Cardiac septum (tissue), 1 donor: ENCODE results near the gene GDF7. TPM values are rescaled to one million over a fixed set of nuclear protein-coding genes. Genes with fewer than 3 reads are reported as not detected.
A peak's percentile ranks its signal among the peaks of the same experiment; 100 is the strongest.

Experiments used
- DNase-seq: peaks from one replicate; pipeline ENCODE4 v3.0.0-alpha.2; 2020; ENCODE audit warnings: low spot score
- intact Hi-C: fragments of 100-400 bp; cut with DNase I; formaldehyde crosslinking; loops from one replicate; pipeline ENCODE4 v1.14.0; 2022
- total RNA-seq: library from RNA; stranded (reverse); fragmentation: NEBNext Ultra II Directional; extraction: Animal tissue kit (Norgen Biotek cat#: 25700); gene quantifications from one replicate; pipeline ENCODE4 v1.2.1, GENCODE V29; 2021
- donor health status: DM: no; HTN: no; CAD: no.

Gene GDF7
- total RNA-seq, 1 donor from 2014 or later, result 0.94 TPM

DNA sequence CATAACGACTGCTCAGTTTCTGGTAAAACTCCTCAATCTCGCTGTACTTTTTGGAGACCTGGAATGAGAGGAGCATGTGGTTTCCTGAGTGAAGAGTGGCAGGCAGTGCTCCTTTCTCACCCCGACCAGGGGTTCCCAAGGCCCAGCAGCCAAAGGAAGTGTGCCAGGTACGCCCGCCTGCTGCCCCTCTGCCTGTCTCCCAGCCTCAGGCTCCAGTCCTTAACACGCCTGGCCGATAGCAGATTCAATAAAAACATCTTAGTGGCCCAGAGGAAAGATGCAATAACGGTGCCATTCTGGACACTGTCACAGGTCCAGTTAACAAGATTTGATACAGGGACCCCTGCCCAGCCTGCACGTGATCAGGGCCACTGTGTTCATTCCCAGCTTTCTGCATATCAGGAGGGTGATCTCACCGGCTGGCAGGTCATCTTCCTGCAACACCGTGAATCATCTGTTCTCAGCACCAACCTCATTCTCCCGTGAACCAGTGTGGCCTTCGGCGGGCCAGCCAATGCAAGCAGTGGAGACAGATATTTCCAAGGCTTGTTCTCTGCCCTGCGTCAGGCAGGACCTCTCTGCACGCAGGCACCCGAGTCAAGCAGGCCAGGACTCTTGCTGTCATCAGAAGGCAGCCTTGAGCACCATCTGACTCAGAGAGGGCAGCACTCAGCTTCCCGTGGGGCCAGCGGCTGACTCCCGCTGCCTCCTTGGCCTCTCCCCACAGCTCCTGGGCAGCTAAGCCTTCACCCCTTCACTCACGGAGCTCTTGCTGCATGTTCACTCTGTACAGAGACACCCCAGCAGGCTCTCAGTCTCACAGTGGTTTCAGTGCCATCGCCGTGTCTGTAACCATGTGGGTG is 25.6 kb upstream of the GDF7 start:
- DNase-seq, result no peak
- intact Hi-C loops, result no loop called here

DNA sequence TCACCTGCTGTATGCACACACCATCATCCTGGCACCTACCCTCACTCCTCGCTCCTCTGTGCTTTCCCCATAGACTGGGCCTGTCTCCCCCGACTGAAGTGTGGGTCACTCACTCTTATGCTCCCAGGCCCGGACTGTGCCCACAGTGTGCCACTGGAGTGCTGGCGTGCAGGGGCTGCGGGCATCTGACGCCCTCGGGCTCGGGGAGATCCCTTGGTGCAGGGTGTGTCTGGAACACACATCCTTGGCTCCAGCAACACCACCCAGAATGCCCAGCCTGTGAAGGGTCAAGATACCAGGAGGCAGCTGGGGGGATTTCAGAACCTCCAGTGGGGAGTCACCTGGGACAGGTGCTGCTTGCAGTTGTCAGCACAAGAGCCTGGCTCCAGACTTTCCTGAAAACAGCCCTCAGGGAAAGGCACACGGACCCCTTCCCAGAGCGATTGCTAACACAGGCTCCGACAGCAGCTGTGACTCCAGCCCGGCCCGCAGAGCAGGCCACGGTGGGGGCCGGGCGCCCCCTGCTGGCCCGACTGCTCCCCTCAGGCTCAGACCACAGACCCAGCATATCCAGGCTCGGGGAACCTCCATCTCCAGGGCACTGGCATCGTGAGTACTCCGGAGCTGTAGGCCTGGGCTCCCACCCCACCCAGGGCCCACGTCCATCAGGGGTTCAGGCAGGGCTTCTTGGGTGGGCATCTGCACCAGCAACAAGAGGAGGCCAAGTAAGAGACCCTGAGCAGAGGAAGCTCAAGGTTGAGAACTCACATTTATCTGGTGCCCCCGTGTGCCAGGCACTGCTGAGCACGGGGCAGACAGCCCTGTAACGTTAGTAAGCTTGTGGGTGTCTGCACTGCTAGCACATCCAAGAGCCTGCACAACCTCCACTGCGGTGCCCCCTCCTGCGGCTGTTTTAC is 24.6 kb upstream of the GDF7 start:
- intact Hi-C loops, result loop anchor here (2.0 kb wide), 1 partner anchor 264 kb away; no protein-coding TSS in a partner anchor
- no peak for DNase-seq

DNA sequence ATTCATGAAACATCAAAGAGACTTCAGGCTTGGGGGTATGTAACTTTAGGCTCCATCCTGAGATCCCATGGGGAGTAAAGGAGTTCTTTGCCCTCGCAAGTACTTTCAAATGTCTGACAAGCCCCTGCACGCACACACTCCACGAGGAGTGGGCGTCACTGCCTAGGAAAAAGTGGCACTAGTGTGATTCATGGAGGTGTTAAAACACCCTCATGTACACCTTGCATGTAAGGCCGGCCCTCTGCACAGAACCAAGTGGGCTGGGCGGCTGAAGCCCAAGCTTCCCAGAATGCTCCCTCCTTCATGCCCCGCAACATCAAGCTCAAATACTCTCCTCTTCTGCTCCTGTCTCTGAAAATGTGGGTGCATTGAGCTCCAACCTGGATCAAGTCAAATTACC is 23.9 kb upstream of the GDF7 start:
- no peak for DNase-seq
- intact Hi-C loops, result loop anchor here (2.0 kb wide), 1 partner anchor 264 kb away; no protein-coding TSS in a partner anchor

DNA sequence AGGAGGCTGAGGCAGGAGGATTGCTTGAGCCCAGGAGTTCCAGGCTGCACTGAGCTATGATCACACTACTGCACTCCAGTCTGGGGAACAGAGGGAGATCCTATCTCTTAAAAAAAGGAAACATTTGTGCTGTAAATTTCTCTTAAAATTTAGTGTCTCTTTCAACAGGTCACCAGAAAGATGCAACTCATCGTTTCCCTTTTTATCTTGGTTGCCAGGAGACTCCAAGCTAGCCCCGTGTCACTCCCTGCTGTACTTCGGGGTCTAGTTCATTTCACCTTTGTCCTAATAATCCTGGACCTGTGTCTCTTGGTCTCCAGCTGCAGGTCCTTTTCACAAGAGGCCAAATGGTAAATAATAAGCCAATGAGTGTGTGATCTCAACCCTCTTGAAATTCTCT is 23.1 kb upstream of the GDF7 start:
- intact Hi-C loops, result loop anchor here (2.0 kb wide), 1 partner anchor 265 kb away; no protein-coding TSS in a partner anchor
- no peak for DNase-seq

DNA sequence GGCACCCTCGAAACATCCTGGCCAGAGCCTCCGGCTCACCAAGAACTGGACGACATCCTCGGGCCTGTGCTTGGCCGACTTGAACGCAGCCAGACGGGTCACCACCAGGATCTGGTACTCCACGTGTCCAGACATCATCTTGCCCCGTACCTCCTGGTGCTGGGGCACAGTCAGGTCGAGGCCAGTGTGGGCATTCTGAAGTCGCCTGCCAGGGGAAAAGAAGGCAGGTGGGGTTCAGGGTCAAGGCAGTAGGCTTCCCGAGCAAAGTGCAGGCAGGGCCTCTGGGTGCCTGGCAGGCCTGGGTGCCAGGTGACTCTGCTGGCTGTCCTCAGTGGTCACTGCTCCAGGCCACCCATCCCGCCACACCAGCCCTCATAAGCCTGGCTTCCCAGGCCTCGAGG is 21.6 kb upstream of the GDF7 start:
- intact Hi-C loops, result no loop called here
- no peak for DNase-seq

GRCh38 chr2:20645761-20646160 is 21.2 kb upstream of the GDF7 start:
- intact Hi-C loops, result no loop called here

GRCh38 chr2:20646446-20646845 is 20.5 kb upstream of the GDF7 start:
- intact Hi-C loops, result no loop called here
- DNase-seq, result no peak

More at GRCh38 chr2:20645761-20646160, 21.2 kb upstream of the GDF7 start:
- no peak for DNase-seq

GRCh38 chr2:20647211-20647610 is 19.7 kb upstream of the GDF7 start:
- intact Hi-C loops, result no loop called here
- DNase-seq, result no peak

DNA sequence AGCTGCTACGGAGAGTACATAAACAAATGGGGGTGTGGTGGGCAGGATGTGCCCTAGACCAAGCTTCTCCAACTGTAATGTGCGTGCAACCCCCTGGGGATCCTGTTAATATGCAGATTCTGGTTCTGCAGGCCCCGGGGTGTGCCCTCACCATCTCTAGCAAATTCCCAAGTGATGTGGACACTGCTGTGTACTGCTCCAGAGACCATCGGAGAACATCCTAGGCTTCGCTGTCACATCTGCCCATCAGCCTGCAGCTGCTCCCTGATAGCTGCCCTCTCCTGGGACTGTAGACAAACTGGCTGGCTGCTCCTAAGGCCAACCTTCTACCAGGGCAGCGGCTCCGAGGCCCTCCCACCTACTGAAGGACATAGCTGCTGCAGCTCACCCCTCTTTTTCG is 19.2 kb upstream of the GDF7 start:
- DNase-seq, result no peak
- intact Hi-C loops, result no loop called here

DNA sequence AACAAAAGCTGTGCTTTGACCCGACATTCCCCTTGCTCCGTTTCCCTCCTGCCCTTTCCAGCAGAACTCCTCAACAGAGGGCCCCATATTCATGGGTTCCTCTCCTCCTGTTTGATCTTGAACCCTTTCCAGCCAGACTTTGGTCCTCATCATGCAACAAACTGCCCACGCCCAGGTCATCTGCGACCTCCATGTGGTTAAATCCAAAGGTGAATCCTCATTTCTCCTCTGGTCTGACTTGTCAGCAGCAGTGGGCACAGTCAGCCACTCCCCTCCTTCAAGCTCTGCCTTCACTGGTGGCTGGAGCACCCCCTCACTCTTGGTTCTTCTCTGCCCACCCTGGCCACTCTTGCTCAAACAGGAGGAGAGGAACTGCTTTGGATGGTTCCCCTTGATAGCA is 18.7 kb upstream of the GDF7 start:
- no peak for DNase-seq
- intact Hi-C loops, result no loop called here

DNA sequence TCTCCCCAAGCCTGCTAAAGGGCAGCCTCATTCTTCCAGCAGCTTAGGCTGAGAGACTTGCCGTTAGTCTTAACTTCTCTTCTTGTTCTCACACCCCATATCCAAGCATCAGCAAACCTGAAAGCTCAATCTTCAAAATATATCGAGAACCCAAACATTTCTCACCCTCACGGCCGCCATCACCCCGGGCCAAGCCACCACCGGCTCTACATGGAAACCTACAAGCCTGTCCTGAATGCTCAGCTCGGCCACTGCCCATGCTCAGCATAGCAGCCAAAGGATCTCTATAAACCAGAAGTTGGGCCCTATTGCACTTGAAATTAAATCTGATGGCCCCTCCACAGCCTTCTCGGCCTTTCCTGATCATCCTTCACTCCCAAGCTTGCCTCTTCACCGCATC is 18.1 kb upstream of the GDF7 start:
- intact Hi-C loops, result no loop called here
- no peak for DNase-seq

DNA sequence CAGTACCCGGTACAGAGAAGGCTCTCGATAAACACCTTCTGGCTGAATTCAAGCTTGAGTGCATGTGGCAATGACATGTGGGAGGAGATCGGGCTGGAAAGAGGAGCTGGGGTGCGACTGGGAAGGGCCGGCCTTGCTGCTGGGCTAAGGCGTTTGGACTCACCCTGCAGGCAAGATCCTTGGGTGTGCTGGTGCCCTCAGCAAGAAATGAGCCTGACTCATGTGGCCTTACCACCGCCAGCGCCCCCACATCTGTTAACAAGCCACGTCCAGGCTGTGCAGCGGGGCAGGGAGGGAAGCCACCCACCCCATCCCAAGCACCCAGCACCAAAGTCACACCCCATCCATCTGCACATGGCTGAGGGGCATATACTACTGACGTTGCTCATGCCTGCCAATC is 17.4 kb upstream of the GDF7 start:
- no peak for DNase-seq
- intact Hi-C loops, result no loop called here

DNA sequence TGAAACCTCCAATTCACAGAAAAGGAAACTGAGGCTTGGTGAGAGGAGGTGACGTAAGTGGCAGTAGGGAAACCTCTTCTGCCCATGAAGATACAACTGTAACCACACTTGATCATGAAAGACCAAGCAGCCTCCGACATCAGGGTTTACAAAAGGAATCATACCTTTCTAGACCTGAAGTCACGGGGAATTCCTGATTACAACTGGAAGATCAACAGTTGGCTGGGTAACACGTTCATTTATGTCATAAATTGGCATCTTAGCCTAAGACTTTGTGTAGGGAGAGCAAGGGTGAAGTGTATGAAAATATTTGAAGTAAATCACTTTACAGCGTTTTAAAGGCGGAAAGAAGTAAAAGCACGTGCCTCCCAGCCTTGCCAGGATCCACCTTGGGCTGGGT is 17.0 kb upstream of the GDF7 start:
- no peak for DNase-seq
- intact Hi-C loops, result no loop called here

DNA sequence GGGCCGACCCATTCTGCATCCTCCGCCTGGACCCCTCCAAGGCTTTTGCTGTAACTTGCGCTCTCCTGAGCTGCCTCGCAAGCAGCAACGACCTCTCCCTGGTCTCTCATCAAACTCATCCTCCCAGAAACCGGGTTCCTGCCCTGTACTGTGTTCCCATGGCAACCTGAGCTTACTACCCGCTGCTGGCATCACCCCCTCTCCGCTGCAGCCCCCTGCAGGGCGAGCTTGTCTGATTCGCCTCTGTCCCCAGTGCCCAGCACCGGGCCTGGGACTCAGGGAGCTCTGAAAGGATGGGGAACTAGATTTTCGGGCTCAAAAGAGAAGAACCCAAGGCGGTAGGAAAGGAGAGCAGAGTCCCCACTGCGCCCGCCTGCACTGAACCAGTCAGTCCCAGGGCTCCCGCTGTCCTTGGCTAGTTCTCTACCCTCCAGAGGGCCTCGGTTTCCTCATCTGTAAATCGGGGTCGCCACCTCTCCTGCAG is 16.5 kb upstream of the GDF7 start:
- no peak for DNase-seq
- intact Hi-C loops, result no loop called here

- intact Hi-C loops, result no loop called here
- DNase-seq, result peak; percentile 95
Observed at GRCh38 chr2:20650877-20651730, 15.8 kb upstream of the GDF7 start, which contains the start of gene HS1BP3. Gene HS1BP3, minus strand, starts transcription at chr2:20651098. Its CDS starts 35 bp downstream, at chr2:20651063.

GRCh38 chr2:20651731-20652099 is 15.2 kb upstream of the GDF7 start:
- intact Hi-C loops, result no loop called here
- no peak for DNase-seq

DNA sequence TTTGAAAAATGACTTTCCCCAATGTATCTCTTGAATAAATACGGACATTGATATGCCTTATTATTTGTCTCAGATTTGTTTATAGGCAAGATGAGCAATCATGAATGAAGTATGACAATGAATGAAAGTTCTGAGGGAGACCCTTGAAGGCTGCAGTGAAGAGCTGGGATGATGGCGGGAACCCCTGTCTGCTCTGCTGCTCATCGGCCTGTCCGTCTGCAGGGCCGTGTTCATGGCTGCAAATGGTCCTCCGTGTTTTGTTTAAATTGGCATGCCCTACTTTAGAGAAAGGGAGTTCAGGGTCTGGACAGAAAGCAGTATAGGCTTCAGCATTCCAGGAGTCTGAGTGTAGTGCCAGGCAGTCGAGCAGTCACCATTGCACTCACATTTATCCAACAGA is 14.8 kb upstream of the GDF7 start:
- no peak for DNase-seq
- intact Hi-C loops, result no loop called here

DNA sequence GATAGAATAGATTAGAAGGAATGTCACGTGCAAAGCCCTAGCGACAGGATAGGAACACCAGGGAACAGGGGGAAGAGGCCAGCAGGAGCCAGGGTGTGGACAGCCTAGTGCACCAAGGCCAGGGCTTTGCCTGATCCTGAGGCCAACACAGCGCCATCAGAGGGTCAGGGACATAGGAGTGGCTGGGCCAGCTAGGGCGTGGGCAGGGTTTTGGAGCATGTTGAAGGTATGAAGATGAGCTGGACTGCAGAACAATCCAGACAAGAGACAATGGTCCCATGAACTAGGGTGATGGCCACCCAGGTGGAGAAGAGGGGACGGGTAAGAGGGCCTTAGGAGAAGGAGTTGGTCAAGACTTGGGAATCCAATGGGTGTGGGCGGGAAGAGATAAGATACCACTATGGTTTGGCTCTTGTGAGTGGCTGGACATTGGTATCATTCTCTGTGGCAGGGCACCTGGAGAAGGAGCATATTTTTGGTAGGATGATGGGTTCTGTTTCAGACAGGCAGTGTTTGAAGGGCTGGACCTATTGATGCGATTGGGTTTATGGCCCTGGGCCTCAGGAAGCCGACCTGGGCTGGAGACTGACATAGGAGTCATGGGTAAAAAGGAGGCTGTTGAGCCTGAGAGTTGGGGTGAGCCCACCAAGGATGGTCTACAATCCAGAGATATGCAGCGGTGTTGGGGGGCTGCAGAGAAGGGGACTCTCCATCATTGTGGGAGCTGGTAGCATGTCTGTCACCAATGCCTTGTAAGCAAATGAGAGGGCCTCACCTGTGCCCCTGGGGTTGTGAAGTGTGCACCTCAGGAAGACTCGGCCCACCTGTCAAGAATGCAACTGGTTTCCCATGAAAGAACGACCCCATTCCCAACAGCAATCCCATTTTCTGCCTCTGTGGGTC is 14.0 kb upstream of the GDF7 start:
- DNase-seq, result no peak
- intact Hi-C loops, result no loop called here
